Glomerular visceral epithelial cell (primary cell): Measurements from ENCODE around the gene NRROS.

Experiments
- DNase-seq: peaks from one replicate; pipeline ENCODE4 v3.0.0-alpha.2; 2016; ENCODE audit errors: extremely low spot score

Gene NRROS

GRCh38 chr3:196650740-196651311 lies 11.3 kb downstream of the NRROS start:
- peak; percentile 81 for DNase-seq

GRCh38 chr3:196651819-196652218 lies 12.3 kb downstream of the NRROS start:
- no peak for DNase-seq

- DNase-seq: no peak
Measured at GRCh38 chr3:196652961-196653795, 13.7 kb downstream of the NRROS start.

- DNase-seq: no peak
Measured at GRCh38 chr3:196654006-196654734, 14.7 kb downstream of the NRROS start.

GRCh38 chr3:196654735-196655090 lies 15.2 kb downstream of the NRROS start:
- DNase-seq: peak; percentile 58

GRCh38 chr3:196655496-196655895 lies 16.0 kb downstream of the NRROS start:
- DNase-seq: no peak

GRCh38 chr3:196656213-196656612 lies 16.7 kb downstream of the NRROS start:
- DNase-seq: no peak

- no peak for DNase-seq
Measured at GRCh38 chr3:196659901-196660351, 20.4 kb downstream of the NRROS start.

GRCh38 chr3:196660381-196661166 lies 21.1 kb downstream of the NRROS start:
- DNase-seq: no peak

GRCh38 chr3:196661400-196661799 lies 21.9 kb downstream of the NRROS start:
- no peak for DNase-seq

GRCh38 chr3:196662033-196662432 lies 22.5 kb downstream of the NRROS start:
- DNase-seq: no peak

GRCh38 chr3:196662711-196663571 lies 23.4 kb downstream of the NRROS start:
- no peak for DNase-seq

- DNase-seq: peak; percentile 61
Measured at GRCh38 chr3:196666001-196666867, 26.7 kb downstream of the NRROS start.

- no peak for DNase-seq
Measured at GRCh38 chr3:196667056-196667825, 27.7 kb downstream of the NRROS start.

- DNase-seq: no peak
Measured at GRCh38 chr3:196670339-196670738, 30.8 kb downstream of the NRROS start.

- DNase-seq: no peak
Measured at GRCh38 chr3:196673632-196674031, 34.1 kb downstream of the NRROS start.

GRCh38 chr3:196677353-196677752 lies 37.9 kb downstream of the NRROS start:
- DNase-seq: no peak

GRCh38 chr3:196677931-196678330 lies 38.4 kb downstream of the NRROS start:
- no peak for DNase-seq
